Dermis blood vessel endothelial cell (primary cell): ENCODE measurements around the gene FLT3. TPM values are rescaled to one million over a fixed set of nuclear protein-coding genes. Genes with fewer than 3 reads are reported as not detected.
A peak's percentile ranks its signal among the peaks of the same experiment; 100 is the strongest.
"Not testable (repeated sequence)": the region's sequence is repeated elsewhere in the genome, so short reads cannot be mapped to it uniquely, and the experiment has no call there.

Experiments used
- DNase-seq: peaks from one replicate; pipeline ENCODE4 v3.0.0; 2010
- total RNA-seq: library from RNA; depleted of rRNA; stranded (reverse); fragments of >200 nt; gene quantifications from 2 replicates; pipeline ENCODE4 v1.2.3, GENCODE V29; 2014

FLT3 gene
- not detected in 2 replicates for total RNA-seq

GRCh38 chr13:28100150-28101121 is at the start of gene FLT3:
Gene FLT3 (minus strand): TSS chr13:28100576. CDS start chr13:28100510, 66 bp downstream.
- DNase-seq: peak; percentile 29

GRCh38 chr13:28147495-28147894 is 47.1 kb upstream of the FLT3 start:
- DNase-seq: no peak

DNA sequence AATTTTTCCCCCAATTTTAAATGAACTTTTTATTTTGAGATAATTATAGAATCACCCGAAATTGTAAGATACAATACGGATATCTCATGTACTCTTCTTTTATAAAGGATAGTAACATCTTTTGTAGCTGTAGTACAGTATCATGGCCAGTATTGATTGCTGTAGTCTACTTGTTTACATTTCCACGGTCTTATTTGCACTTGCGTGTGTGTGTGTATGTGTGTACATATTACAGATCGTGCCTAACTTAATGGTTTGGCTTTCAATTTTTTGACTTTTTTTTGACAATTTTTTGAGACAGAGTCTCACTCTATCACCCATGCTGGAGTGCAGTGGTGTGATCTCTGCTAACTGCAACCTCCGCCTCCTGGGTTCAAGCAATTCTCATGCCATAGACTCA is 44.7 kb upstream of the FLT3 start:
- no peak for DNase-seq

DNA sequence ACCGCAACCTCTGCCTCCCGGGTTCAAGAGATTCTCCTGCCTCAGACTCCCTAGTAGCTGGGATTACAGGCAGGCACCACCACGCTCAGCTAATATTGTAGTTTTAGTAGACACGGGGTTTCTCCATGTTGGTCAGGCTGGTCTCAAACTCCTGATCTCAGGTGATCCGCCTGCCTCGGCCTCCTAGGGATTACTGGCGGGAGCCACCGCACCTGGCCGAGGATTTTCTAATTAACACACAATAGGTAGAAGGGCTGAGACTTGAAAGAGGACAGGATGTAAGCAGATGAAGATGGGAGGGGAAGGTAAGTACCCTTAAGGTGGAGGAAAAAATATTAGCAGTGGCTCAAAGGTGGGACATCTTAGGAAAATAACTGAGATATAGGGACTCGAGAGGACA is 41.2 kb upstream of the FLT3 start:
- not testable (repeated sequence) for DNase-seq

DNA sequence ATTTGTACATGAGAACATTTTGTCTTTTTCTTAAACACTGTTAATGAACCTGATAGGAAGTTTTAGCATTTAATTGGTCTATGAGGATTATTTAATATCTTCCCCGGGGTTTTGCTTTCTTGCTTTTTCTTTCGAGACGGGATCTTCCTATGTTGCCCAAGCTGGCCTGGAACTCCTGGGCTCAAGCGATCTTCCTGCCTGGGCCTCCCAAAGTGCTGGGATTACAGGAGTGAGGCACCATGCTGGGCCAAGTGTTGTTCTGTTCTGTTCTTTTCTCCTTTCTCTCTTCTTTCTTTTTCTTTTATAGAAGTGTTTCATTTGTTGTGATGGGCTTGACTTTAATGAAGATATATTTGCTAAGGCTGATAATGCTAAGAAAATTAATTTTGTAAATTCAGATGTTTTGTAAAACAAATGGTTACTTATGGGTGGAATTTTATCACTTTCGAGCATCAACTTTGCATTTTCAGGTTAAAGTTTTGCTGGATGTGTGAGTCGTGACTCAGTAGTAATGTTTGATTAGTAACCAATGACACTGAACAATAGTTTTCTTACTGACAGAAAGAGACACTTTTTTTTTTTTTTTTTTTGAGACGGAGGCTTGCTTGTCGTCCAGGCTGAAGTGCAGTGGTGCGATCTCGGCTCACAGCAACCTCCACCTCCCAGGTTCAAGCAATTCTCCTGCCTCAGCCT is 40.2 kb upstream of the FLT3 start:
- no peak for DNase-seq

GRCh38 chr13:28138756-28139470 is 38.5 kb upstream of the FLT3 start:
- DNase-seq: peak; percentile 89

DNA sequence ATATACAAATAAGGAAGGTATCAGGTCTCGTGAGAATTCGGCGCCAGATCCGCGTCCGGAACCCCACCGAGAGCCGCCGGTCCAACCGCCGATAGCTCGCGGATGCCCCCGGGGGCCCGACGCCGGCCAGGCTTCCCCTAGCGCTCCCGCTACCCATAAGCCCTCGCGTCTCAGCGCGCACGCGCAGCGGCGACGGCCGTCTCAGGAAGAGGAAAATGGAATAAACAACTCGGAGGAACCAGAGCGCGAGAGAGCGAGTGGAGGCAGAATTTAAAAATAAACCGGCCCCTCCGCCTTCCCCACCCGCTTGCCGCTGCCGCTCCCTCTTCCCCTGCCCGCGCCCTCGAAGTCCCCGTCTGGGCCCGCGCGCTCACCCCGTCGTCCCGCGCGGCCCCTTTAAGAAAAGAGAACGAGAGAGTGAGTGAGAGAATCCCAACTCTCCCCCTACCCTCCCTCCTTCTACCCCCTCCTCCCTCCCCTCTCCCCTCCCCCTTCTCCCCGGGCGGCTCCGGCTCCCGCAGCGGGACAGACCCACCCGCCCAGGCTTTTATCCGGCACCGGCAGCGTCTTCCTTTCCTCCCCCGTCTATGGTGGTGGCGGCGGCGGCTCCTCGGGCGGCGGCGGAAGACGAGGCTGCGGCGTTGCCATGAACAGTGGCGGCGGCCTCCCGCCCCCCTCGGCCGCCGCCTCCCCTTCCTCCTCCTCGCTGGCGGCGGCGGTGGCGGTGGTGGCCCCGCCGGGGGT is 37.8 kb upstream of the FLT3 start, which contains the start of gene PAN3:
Gene PAN3 (plus strand): TSS at position 534 of the 744 bp plus-strand sequence. CDS start 113 bp downstream, at position 647.
- DNase-seq: peak; percentile 95

- DNase-seq: no peak
These were observed 37.2 kb upstream of the FLT3 start for GRCh38 chr13:28137596-28137995.

DNA sequence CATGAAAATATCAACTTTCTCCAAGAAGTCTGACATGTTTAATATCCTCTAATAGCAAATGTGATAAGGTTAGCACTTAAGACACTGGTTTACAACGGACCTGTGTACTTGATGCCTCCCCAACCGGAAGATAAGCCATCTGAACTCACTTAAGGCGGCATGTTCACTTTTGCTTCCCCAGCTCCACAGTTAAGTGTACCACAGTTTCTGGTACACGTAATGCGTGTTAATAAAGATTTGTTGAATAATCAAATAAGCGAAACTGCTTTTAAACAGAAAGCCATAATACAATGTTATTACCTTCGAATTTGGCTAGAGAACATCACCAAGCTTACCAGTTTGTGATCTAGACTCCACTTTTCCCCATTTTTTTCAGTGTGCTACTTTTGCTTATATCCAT is 36.5 kb upstream of the FLT3 start:
- DNase-seq: no peak

DNA sequence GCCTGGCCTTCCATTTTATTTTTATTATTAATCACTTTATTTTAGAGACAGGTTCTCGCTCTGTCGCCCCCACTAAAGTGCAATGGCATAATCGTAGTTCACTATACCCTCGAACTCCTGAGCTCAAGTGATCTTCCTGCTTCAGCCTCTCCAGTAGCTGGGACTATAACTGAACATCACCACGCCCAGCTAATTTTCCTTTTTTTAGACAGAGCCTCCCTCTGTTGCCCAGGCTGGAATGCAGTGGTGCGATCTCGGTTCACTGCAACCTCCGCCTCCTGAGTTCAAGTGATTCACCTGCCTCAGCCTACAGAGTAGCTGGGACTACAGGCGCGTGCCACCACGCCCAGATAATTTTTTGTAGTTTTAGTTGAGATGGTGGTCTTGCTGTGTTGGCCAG is 31.3 kb upstream of the FLT3 start:
- no peak for DNase-seq

DNA sequence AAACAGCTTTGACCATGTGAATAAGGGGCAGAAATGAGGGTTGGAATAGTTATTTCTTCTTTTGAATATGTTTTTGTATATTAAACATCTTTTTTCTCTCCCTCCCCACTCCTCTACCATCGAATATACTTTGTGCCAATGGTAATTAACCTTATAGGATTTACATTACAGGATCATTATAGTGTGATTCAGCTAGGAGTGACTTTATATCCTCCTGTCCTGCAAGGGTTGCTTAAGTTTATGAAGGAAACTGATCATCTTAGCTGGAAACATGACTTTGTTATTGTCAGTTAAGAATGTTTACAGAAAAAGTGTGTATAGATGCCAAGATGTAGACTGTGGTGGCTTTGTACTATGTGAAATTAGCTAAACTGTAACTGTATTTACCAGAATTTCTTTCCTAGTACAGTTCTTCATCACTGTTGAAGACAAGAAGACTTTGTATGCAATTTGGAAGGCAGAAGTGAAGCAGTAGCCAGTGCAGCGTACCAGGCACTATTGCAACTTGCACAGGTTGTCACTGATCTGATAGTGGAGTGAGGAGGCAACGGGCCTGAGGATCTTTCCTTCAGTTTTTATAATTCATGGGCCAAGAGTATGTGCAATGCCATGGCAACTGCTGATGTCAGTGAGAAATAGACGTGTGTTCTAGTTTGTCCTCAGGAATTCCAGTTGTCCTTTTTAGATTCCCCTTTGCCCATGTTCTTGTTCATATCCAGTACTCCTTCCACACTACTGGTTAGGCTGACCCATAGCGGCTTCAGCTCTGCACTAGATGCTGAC is 29.7 kb upstream of the FLT3 start:
- DNase-seq: no peak

DNA sequence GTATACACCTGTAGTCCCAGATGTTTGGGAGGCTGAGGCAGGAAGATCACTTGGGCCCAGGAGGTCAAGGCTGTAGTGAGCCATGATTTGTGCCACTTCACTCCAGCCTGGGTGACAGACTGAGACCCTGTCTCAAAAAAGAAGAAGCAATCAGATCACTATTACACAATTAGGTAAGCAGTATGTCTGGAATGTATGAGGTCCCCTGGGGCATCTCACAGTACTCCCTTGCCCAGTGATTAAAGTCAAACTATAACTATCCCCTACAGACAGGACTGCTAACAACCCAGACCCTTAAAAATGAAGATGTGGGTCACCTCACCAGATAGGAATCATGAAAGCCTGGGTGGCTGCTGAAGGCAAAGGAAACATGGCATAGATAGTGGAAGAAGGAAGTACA is 28.6 kb upstream of the FLT3 start:
- DNase-seq: no peak

GRCh38 chr13:28128030-28128429 is 27.7 kb upstream of the FLT3 start:
- no peak for DNase-seq

DNA sequence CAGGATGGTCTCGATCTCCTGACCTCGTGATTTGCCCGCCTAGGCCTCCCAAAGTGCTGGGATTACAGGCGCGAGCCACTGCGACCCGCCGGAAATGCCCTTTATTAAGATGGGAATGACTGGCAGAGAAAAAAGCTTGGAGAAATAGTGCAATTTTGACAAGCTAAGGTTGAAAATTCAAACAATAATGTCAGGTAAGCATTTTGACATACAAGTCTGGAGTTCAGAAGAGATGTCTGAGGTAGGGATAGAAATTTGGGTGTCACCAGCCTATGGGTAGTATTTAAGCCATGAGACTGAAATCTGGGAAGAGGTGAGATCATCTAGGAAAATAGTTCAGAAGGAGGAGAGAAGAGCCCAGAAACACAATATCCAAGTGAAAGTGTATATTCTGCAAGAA is 20.8 kb upstream of the FLT3 start:
- DNase-seq: no peak

- DNase-seq: no peak
These were observed 19.9 kb upstream of the FLT3 start for GRCh38 chr13:28120317-28120716.

- DNase-seq: peak; percentile 59
These were observed 17.5 kb upstream of the FLT3 start for GRCh38 chr13:28117689-28118377.

DNA sequence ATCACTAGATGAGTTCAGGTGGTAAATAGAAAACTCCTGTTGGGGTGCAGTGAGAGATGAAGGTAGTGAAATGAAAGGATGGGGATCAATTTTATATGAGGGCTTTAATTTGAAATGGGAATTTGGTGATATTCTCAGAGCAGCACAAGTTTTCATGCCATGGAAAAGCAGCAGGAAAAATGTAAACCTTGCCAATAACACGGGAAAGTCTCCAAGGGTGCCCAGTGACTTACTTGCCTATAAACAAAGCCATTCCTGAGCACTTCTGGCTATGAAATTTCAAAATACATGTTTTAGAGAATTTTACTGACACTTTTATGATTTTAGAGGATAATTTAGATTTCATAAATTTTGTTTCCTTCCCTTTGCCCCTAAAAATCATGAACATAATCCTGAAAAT is 16.4 kb upstream of the FLT3 start:
- DNase-seq: no peak

DNA sequence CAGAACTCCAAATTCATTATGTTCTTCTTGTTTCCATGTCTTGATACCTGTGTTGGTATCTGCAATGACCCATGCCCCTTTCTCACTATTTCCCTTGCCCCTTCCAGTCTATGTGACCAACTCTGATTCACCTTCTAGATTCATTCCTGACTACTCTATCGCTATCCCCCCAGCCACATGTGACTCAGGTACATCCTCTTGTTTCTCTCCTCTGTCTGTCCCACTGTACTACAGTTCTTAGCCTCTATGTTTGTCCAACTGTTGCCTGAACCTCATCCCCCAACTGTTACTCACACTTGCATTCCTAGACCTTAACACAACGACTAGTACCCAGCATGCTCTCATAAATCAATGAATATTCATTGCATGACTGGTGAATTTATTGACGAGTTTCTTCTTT is 10.0 kb upstream of the FLT3 start:
- DNase-seq: no peak

GRCh38 chr13:28106976-28107375 is 6.6 kb upstream of the FLT3 start:
- DNase-seq: no peak

- not testable (repeated sequence) for DNase-seq
These were observed 1.5 kb upstream of the FLT3 start for GRCh38 chr13:28101886-28102285.
